GM12864 (cell line): ENCODE results near the gene ARHGEF4.

Source experiments
- DNase-seq: peaks from one replicate; pipeline ENCODE4 v3.0.0-alpha.2; 2011; ENCODE audit warnings: low read depth
- H3K4me3 ChIP-seq: 2 replicates; pipeline ENCODE4 v1.5.1; 2011; ENCODE audit warnings: mild to moderate bottlenecking, low read depth, low read length, control low read depth
- CTCF ChIP-seq: IDR thresholded peaks from 2 replicates; pipeline ENCODE4 v1.5.1; 2011; ENCODE audit warnings: low read depth, mild to moderate bottlenecking, moderate library complexity, low read length, control low read depth, inconsistent platforms; ENCODE audit errors: missing control alignments

ARHGEF4 gene

GRCh38 chr2:130972410-130972809 is 135.7 kb downstream of the ARHGEF4 start:
- TF ChIP-seq CTCF: no peak
- H3K4me3 ChIP-seq: no peak overlapping the region
- DNase-seq: no peak

- TF ChIP-seq CTCF: no peak
- DNase-seq: no peak
- no peak overlapping the region for H3K4me3 ChIP-seq
Measured at GRCh38 chr2:130975729-130976128, 139.0 kb downstream of the ARHGEF4 start.

- no peak for DNase-seq
- H3K4me3 ChIP-seq: no peak overlapping the region
- no peak for TF ChIP-seq CTCF
Measured at GRCh38 chr2:130976591-130977237, 140.0 kb downstream of the ARHGEF4 start.

DNA sequence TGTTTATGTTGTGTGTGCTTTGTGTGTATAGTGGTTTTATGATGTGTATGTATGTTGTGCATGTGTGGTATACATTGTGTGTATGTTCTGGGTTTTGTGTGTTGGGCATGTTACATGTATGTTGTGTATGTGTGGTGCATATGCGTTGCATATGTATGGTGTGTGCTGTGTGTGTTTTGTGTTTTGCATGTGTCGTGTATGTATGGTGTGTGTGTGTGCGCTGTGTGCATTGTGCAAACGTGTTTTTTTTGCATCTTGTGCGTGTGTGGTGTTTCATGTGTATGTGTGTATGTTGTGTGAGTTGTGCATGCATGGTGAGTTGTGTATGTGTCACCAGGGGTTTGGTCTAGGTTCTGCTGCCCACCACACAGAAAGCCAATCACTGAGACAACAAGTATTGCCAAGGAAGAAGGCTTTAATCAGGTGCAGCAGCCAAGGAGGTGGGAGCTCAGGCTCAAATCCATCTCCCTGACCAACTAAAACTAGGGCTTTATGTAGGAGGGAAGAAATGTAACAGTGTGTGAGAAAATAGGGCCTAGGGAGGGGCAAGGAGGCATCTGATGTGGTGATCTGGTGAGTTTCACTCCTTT is 140.8 kb downstream of the ARHGEF4 start:
- no peak for DNase-seq
- no peak overlapping the region for H3K4me3 ChIP-seq
- no peak for TF ChIP-seq CTCF

DNA sequence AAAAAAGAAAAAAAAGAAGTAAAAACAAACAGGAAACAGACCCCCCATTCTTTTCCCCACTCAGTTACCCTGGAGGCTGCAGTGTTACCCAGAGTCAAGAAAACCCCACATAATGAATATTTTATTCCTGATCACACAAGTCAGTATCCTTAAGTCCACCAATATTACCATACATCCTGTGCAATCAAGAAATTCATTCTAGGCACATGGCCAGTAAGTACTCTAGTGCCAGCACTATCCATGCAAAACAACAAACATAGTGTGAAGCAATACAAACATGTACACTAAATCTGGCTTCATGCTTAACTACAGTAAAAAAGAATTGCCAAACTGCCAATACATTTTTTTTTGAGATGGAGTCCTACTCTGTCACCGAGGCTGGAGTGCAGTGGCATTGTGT is 145.0 kb downstream of the ARHGEF4 start:
- no peak for DNase-seq
- TF ChIP-seq CTCF: no peak

DNA sequence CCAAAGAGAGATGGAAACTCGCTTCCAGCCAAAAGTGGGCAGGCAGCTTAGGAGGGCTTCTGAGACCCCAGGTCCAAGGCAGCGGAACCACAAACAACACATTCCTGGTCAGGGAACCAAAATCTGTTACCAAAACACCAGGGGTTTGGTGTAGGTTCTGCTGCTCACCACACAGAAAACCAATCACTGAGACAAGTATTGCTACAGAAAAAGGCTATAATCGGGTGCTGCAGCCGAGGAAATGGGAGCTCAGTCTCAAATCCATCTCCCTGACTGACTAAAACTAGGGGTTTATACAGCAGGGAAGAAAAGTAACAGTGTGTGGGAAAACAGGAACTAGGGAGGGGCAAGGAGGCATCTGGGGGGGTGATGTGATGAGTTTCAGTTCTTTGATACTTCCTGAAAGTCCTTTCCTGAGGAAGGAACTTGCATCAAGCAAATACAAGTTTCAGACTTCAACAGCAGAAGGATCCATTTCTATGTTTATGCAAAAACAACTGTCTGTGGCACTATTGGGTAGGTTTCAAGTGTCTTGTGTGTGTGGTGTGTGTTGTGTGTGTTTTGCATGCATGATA is 148.6 kb downstream of the ARHGEF4 start:
- DNase-seq: no peak
- no peak for TF ChIP-seq CTCF
- no peak overlapping the region for H3K4me3 ChIP-seq

More for the DNA sequence above, 145.0 kb downstream of the ARHGEF4 start:
- H3K4me3 ChIP-seq: no peak overlapping the region
